Astrocyte of the cerebellum (primary cell): ENCODE measurements around the gene DFFB.

Experiments
- DNase-seq: peaks from one replicate; pipeline ENCODE4 v3.0.0-alpha.2; 2011; ENCODE audit warnings: low read depth
- H3K4me3 ChIP-seq: 2 replicates; pipeline ENCODE4 v1.5.1; 2011; ENCODE audit warnings: mild to moderate bottlenecking, low read depth, low read length, moderate library complexity
- in situ Hi-C: cut with HindIII; loops from 2 replicates; pipeline ENCODE4 v1.10.0; 2017; ENCODE audit warnings: low sequenced_read_pairs
- TF ChIP-seq, protein P1 (sequence below): IDR thresholded peaks from 2 replicates; pipeline ENCODE4 v1.5.1; 2012; ENCODE audit warnings: low read length, low read depth, moderate library complexity, mild to moderate bottlenecking; ENCODE audit errors: missing control alignments

The DFFB gene

GRCh38 chr1:3925256-3925655, 68.0 kb downstream of the DFFB start:
- DNase-seq = no peak
- in situ Hi-C loops = no loop called here
- no peak overlapping the region for H3K4me3 ChIP-seq
- TF ChIP-seq, protein P1, sequence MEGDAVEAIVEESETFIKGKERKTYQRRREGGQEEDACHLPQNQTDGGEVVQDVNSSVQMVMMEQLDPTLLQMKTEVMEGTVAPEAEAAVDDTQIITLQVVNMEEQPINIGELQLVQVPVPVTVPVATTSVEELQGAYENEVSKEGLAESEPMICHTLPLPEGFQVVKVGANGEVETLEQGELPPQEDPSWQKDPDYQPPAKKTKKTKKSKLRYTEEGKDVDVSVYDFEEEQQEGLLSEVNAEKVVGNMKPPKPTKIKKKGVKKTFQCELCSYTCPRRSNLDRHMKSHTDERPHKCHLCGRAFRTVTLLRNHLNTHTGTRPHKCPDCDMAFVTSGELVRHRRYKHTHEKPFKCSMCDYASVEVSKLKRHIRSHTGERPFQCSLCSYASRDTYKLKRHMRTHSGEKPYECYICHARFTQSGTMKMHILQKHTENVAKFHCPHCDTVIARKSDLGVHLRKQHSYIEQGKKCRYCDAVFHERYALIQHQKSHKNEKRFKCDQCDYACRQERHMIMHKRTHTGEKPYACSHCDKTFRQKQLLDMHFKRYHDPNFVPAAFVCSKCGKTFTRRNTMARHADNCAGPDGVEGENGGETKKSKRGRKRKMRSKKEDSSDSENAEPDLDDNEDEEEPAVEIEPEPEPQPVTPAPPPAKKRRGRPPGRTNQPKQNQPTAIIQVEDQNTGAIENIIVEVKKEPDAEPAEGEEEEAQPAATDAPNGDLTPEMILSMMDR = no peak

- DNase-seq = no peak
- in situ Hi-C loops = no loop called here
- TF ChIP-seq, protein P1 = no peak
- H3K4me3 ChIP-seq = no peak overlapping the region
Observed at GRCh38 chr1:3925762-3926161, 68.5 kb downstream of the DFFB start.

DNA sequence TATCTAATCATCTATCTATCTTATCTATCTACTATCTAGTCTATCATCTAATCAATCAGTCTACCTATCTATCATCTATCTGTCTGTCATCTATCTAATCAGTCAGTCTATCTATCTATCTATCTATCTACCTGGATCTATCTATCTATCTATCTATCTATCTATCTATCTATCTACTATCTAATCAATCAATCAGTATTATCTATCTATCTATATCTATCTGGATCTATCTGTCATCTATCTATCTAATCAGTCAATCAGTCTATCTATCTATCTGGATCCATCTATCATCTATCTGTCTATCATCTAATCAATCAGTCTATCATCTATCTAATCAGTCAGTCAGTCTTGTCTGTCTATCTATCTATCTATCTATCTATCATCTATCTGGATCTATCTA, 69.7 kb downstream of the DFFB start:
- no peak overlapping the region for H3K4me3 ChIP-seq
- DNase-seq = no peak
- in situ Hi-C loops = no loop called here
- TF ChIP-seq, protein P1 = no peak

DNA sequence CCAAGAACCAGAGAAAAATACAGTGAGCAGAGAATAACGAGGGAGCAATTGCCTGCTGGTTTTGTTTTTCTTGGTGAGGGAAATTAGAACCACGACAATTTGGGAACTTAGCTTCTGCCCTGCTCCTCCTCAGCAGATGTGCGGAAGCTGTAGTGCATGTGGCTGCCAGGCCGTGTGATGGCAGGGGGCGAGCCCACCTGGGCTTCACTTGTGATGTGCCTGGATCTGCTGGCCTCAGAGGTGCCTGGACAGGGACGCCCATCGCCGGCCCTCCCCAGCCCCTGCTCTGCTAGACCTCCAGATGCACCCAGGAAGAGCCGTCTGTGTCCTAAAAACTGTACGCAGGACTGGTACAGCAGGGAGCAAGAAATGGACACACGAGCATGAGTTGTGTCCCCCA, 71.3 kb downstream of the DFFB start:
- in situ Hi-C loops = no loop called here
- H3K4me3 ChIP-seq = no peak overlapping the region
- no peak for DNase-seq
- TF ChIP-seq, protein P1 = no peak

GRCh38 chr1:3929126-3929525, 71.8 kb downstream of the DFFB start:
- in situ Hi-C loops = no loop called here
- DNase-seq = no peak
- TF ChIP-seq, protein P1 = no peak

GRCh38 chr1:3930301-3931006, 73.2 kb downstream of the DFFB start:
- H3K4me3 ChIP-seq = no peak overlapping the region
- in situ Hi-C loops = no loop called here
- no peak for DNase-seq
- TF ChIP-seq, protein P1 = no peak

More at GRCh38 chr1:3929126-3929525, 71.8 kb downstream of the DFFB start:
- no peak overlapping the region for H3K4me3 ChIP-seq
